GM18868 (cell line): ENCODE data around the gene RIT2.

Experiments used
- ATAC-seq: cut with Tn5 transposase; IDR thresholded peaks from one replicate; pipeline ENCODE4 v1.9.1; 2021; ENCODE audit warnings: mild to moderate bottlenecking, moderate library complexity; ENCODE audit not compliant: unreplicated experiment

RIT2 gene

DNA sequence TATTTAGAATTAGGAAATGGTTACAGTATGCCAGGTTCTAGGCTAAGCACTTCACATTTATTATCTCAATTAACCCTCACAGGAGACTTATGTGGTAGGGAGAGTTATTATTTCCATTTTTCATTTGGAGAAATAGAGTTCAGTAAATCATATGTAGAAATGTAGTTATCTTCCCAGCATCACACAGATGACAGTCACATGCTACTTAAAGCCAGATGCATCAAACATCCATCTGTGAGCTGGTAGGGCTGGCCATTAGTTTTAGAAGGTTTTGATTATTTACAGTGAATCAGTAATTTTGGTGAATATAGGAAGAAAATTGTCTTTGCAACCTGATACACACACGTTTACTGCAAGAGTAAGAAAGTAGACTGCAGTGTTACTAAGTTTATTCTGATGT, 97.9 kb downstream of the RIT2 start:
- ATAC-seq, result no peak

DNA sequence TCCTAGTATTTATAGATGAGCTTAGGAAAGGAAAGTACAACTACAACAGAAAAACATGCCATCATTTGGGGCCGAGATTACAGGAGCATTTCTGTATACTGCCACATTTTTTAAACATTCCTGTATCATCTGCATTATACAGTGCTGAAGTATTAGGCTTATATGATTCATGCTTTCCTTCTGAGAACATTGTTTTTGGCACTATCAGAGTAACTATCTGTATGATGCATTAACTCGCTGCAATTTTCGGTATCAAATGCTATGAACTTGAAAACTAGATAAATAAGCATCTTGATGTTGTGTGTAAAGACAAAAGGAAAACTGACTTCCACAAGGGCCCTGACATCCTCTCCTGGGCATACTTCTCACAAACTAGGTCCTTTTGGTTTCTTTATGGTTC, 102.0 kb downstream of the RIT2 start:
- ATAC-seq, result no peak

DNA sequence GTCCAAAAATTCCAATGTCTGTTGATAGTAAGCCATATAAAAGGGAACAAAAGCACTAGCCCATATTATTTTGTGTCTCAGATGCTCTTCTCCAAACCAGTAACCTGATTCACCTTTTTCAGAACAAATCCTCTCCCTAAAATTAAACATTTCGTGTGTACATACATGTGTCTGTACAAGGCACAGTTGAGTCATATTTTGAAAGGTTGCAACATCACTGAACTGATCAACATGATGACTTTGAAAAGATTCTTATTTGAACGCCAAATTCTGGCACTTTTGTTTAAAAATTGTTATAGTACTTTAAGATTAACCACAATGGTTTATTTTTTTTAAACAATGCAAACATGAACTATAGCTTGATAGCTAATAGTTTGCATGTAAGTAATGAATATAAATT, 102.5 kb downstream of the RIT2 start:
- ATAC-seq, result no peak

DNA sequence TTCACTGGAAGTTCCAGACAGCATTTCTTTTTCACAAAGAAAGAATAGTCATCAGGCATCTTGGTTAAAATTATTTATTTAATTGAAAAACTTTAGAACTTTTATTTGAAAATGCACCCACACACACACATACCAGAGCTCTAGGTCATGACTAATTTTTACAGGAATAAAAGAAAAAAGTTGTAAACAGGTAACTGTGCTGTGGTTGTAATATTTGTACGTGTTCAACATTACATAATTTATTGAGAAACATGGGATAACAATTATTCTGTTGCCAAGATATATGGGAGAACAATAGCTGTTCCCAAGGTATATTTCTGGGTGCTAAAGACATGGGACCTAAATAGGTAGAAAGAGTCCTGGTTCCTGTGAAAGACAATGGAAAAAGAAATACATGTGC, 104.9 kb downstream of the RIT2 start:
- no peak for ATAC-seq

- ATAC-seq, result no peak
Measured at GRCh38 chr18:43009674-43010073, 105.8 kb downstream of the RIT2 start.

DNA sequence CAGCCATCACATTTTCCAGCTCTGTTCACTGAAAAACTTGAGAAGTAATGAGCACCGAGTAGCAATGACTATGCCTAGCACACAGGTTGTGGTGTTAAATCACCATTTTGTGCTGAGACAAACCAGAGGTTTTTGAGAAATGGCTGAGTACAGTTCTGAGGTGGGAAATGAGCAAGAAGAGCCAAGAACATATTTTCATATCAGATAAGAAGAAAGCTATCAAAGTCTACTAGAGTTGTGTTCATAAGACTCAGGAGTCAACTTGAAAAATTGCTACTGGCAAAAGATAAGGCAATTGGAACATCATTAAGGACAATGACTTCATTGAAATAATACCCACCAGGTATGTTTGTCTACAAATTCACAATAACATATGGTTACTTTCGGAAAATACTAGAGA, 108.1 kb downstream of the RIT2 start:
- ATAC-seq, result no peak

- no peak for ATAC-seq
Measured at GRCh38 chr18:43004421-43004820, 111.1 kb downstream of the RIT2 start.

GRCh38 chr18:43001821-43002220, 113.7 kb downstream of the RIT2 start:
- ATAC-seq, result no peak

DNA sequence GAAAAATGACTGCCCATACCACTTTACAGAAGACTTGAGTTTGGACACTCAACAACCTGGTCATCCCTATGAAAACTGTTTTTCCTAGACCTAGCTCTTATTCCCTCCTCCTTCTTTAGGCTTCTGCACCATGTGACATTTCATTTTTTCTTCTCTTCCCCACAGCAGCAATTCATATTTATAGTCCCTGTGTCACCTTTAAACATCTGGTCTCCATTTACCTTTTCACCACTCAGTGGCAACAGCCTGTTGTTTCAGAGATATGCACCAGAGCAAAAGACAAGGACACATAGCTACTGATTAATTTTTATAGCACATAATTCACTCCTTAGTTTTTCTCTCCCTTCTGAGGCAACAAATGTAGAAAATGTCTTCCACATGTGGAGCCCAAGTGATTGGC, 118.7 kb downstream of the RIT2 start:
- no peak for ATAC-seq

DNA sequence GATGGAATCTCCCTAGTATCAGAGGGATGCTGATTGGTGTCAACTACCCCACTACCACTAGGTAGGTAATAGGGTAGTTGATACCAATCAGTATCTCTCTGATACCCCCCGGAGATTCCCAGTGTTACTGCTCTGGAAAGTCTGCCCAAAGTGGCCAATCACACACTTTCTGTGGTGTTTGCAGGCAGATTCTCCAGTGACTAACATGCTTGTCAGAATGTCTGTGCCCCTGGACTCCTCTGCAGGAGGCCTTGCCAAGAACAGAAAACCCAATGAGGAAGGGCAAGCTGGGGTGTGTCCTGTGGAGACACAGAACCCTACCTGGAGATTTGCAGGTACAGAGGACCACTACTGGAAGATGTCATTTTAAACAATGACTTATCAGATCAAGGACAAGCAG, 135.1 kb downstream of the RIT2 start:
- ATAC-seq, result no peak

DNA sequence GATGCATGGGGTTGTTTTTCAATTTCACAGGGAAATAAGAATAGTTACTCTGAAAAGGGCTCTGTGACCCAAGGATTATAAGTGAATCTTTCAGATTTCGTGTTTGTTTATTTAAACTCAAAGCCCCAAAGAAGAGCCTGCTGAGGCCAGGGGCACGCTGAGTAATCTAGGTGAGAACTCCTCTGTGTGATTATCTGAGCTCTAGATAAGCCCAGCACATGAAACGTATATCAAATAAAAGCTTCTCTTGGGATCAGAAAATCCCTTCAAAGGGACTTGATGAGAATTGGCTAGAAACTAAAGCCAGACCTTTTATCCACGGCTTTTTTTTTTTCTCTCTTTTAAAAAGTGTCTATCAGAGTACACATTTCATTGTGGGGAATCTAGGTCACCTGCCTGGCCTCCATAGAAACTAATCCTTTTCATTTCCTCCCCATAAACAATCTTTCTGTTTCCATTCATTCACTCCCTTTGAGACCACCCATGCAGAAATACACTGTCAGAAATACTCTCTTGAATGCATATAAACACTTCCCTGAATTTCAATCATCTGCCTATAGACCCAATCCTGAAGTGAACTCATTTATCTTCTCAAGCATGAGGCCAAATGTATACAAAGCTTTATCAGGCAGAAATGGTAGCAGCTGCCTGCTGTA, 137.4 kb downstream of the RIT2 start:
- no peak for ATAC-seq

GRCh38 chr18:42976869-42977590, 138.5 kb downstream of the RIT2 start:
- no peak for ATAC-seq

- no peak for ATAC-seq
Measured at GRCh38 chr18:42969366-42969765, 146.1 kb downstream of the RIT2 start.

DNA sequence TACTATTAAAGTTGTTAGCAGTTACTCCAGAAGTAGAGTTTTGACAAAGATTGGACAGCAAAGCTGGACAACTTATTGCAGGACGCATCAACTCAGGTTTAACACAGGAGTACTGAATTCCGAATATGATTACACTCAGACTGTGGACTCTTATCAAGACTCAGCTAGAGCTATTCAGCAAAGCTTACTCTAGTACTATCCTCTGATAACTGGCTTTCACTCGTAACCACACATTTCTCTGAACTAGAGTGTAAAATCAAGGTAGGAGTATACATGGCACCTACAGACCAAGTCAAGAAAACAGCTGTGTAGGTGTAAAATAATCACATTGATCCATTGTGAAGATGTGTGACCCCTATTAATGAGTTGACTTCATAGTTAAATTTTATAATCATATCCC, 154.2 kb downstream of the RIT2 start:
- ATAC-seq, result no peak

DNA sequence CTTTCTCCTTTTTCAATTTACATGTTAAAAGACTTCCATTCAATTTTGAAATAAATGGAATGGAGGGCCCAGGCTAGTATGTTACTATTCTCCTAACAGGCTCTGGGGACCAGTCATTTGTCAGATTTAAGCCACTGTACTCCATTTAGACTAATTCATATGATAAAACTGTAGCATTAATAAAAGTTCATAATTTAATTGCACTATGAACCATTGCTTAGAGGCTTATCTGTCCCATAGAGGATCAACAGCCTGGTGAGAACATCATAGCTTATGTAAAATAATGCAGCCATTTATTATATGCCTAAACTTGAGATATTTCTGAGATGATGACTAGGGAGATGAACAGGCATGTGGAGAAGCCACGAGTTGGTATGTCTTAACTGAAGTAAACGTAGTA, 156.0 kb downstream of the RIT2 start:
- no peak for ATAC-seq

- ATAC-seq, result no peak
Measured at GRCh38 chr18:42958353-42958752, 157.1 kb downstream of the RIT2 start.

DNA sequence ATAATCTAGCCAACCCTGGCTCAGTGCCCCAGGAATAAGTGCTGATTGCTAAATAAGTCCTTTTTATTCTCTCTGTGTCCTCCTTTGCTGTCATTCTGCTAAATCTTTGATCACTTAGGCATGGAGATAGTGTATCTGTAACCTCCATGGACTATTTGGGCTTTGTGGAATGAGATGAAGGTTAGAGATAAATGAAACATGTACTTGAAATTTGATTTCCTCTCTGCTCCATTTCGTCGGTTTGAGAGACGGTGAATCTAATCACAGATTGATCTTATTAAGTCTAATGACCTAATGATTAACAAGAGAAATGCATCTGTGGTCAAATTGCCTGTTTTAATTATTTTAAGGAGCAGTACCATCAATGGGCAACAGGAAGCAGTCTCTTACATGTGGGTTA, 159.2 kb downstream of the RIT2 start:
- ATAC-seq, result no peak

DNA sequence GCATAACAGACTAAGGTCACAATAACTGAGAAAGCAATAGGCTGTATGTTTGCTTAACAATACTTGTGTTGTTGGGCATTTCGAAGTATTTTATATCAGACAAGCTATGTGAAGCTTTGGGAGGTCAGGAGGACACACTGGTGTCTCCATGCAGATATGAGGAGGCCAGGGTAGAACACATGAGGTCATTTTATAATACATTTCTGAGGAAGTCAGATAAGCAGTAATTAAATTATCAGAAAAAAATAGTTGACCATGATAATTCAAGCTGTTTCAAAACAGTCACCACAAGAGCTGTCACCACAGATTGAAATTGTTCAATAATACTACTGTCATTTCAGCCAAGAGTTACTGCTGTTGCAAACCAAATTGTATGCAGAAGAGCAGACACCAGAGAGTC, 160.6 kb downstream of the RIT2 start:
- no peak for ATAC-seq

DNA sequence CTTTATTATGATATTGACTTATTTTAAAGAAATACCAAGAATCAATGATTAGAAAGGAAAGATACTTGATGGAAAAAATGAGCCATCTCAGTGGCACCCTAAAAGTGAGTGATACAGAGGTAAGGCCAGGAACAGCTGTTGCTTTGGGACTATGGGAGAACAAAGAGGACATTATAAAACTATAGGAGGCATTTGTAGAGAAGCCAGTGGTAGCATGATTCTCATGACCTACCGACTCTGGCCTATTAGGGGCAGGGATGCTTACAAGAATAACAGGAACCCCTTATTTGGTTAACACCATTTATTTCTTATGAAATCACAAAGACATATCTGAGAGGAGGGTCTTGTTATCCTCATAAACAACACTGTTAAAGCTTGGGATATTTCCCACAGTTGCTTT, 162.2 kb downstream of the RIT2 start:
- ATAC-seq, result no peak

- no peak for ATAC-seq
Measured at GRCh38 chr18:42950732-42951131, 164.8 kb downstream of the RIT2 start.

GRCh38 chr18:42948831-42949230, 166.7 kb downstream of the RIT2 start:
- ATAC-seq, result no peak

GRCh38 chr18:42941860-42942259, 173.6 kb downstream of the RIT2 start:
- no peak for ATAC-seq

- no peak for ATAC-seq
Measured at GRCh38 chr18:42941021-42941420, 174.5 kb downstream of the RIT2 start.
